Smooth muscle cell (in vitro differentiated cells): ENCODE results near the gene TEX2. TPM values are rescaled to one million over a fixed set of nuclear protein-coding genes. Genes with fewer than 3 reads are reported as not detected.
"Not testable (repeated sequence)": the region's sequence is repeated elsewhere in the genome, so short reads cannot be mapped to it uniquely, and the experiment has no call there.

Source experiments
- DNase-seq: peaks from one replicate; lab custom pipeline; 2025; ENCODE audit not compliant: unreplicated experiment; lab: John Stamatoyannopoulos, UW
- H2AFZ ChIP-seq: fragments of 200-600 bp; sonication (generic); 2 replicates; pipeline ENCODE4 v1.6.0; 2016; ENCODE audit warnings: antibody characterized with exemption, low read depth, mild to moderate bottlenecking
- H3F3A ChIP-seq: fragments of 200-600 bp; sonication (generic); 2 replicates; pipeline ENCODE4 v1.6.0; 2017; ENCODE audit warnings: antibody characterized with exemption, low read depth
- H3K27ac ChIP-seq: fragments of 200-600 bp; sonication (generic); 2 replicates; pipeline ENCODE4 v1.5.1; 2016; ENCODE audit warnings: low read depth, mild to moderate bottlenecking
- H3K27me3 ChIP-seq: fragments of 200-600 bp; sonication (generic); 2 replicates; pipeline ENCODE4 v1.6.1; 2016; ENCODE audit warnings: low read depth, mild to moderate bottlenecking
- H3K36me3 ChIP-seq: fragments of 200-600 bp; sonication (generic); 2 replicates; pipeline ENCODE4 v1.5.1; 2016; ENCODE audit warnings: low read depth
- H3K4me1 ChIP-seq: fragments of 200-600 bp; sonication (generic); 2 replicates; pipeline ENCODE4 v1.5.1; 2016; ENCODE audit warnings: low read depth
- H3K4me2 ChIP-seq: fragments of 200-600 bp; sonication (generic); 2 replicates; pipeline ENCODE4 v1.6.0; 2016; ENCODE audit warnings: mild to moderate bottlenecking
- H3K4me3 ChIP-seq: fragments of 200-600 bp; sonication (generic); 2 replicates; pipeline ENCODE4 v1.5.1; 2016; ENCODE audit warnings: mild to moderate bottlenecking
- H3K79me2 ChIP-seq: fragments of 200-600 bp; sonication (generic); 2 replicates; pipeline ENCODE4 v1.6.0; 2016; ENCODE audit warnings: low read depth, mild to moderate bottlenecking
- H3K9ac ChIP-seq: fragments of 200-600 bp; sonication (generic); 2 replicates; pipeline ENCODE4 v1.6.0; 2016; ENCODE audit warnings: low read depth
- H3K9me3 ChIP-seq: fragments of 200-600 bp; sonication (generic); replicated peaks from 2 replicates; pipeline ENCODE4 v1.5.1; 2016; ENCODE audit warnings: low read depth
- H4K20me1 ChIP-seq: fragments of 200-600 bp; sonication (generic); 2 replicates; pipeline ENCODE4 v1.6.0; 2016; ENCODE audit warnings: low read depth
- WGBS: methylation state at CpG from one replicate; pipeline ENCODE4 v1.1.7; 2016; ENCODE audit warnings: low lambda C conversion rate; 5-methylcytosine and 5-hydroxymethylcytosine counted together
- polyA plus RNA-seq: library from polyadenylated mRNA; unstranded; fragments of >200 nt; fragmentation: Nextera tagmentation; extraction: Ambion mirVana; gene quantifications from 2 replicates; pipeline ENCODE4 v1.2.1, GENCODE V29; 2016
- total RNA-seq: library from RNA; depleted of rRNA; stranded (reverse); fragments of >200 nt; gene quantifications from 2 replicates; pipeline ENCODE4 v1.2.3, GENCODE V29; 2014
- TF ChIP-seq, protein P1 (sequence below): fragments of 200-600 bp; sonication (generic); IDR thresholded peaks from 2 replicates; pipeline ENCODE4 v1.5.1; 2017; ENCODE audit warnings: borderline replicate concordance, mild to moderate bottlenecking, antibody characterized with exemption; ENCODE audit not compliant: insufficient read depth, poor library complexity, severe bottlenecking

Gene TEX2
- total and polyA plus RNA-seq, 2 experiments from 2014 or later = 8.6 to 26.2 TPM

DNA sequence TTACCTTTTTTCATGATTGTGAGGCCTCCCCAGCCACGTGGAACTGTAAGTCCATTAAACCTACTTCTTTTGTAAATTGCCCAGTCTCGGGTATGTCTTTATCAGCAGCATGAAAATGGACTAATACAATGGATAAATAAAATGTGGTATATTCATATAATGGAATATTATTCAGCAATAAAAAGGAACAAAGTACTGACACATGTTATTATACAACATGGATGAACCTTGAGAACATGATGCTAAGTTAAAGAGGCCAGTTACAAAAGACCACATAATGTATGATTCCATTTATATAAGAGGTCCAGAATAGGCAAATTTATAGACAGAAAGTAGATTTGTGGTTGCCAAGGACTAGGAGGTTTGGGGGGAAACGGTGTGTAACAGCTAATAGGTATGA lies 138.5 kb downstream of the TEX2 start:
- no peaks in the 10 kb centered on the region for H3K27me3 ChIP-seq
- H4K20me1 ChIP-seq = peaks cover 57% of the 10 kb centered on the region
- no peak overlapping the region for H2AFZ ChIP-seq
- WGBS = 93% methylated on average over 3 of the region's 3 CpGs
- H3K4me3 ChIP-seq = no peak overlapping the region
- peaks cover 6% of the 10 kb centered on the region for H3K4me1 ChIP-seq
- no peak for DNase-seq
- H3K79me2 ChIP-seq = peaks cover 74% of the 10 kb centered on the region
- no peak overlapping the region for H3K4me2 ChIP-seq
- no peaks in the 10 kb centered on the region for H3K9me3 ChIP-seq
- H3K27ac ChIP-seq = no peak overlapping the region
- TF ChIP-seq, protein P1, sequence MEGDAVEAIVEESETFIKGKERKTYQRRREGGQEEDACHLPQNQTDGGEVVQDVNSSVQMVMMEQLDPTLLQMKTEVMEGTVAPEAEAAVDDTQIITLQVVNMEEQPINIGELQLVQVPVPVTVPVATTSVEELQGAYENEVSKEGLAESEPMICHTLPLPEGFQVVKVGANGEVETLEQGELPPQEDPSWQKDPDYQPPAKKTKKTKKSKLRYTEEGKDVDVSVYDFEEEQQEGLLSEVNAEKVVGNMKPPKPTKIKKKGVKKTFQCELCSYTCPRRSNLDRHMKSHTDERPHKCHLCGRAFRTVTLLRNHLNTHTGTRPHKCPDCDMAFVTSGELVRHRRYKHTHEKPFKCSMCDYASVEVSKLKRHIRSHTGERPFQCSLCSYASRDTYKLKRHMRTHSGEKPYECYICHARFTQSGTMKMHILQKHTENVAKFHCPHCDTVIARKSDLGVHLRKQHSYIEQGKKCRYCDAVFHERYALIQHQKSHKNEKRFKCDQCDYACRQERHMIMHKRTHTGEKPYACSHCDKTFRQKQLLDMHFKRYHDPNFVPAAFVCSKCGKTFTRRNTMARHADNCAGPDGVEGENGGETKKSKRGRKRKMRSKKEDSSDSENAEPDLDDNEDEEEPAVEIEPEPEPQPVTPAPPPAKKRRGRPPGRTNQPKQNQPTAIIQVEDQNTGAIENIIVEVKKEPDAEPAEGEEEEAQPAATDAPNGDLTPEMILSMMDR = no peak
- H3K9ac ChIP-seq = no peak overlapping the region
- no peaks in the 10 kb centered on the region for H3K36me3 ChIP-seq
- H3F3A ChIP-seq = no peaks in the 10 kb centered on the region

DNA sequence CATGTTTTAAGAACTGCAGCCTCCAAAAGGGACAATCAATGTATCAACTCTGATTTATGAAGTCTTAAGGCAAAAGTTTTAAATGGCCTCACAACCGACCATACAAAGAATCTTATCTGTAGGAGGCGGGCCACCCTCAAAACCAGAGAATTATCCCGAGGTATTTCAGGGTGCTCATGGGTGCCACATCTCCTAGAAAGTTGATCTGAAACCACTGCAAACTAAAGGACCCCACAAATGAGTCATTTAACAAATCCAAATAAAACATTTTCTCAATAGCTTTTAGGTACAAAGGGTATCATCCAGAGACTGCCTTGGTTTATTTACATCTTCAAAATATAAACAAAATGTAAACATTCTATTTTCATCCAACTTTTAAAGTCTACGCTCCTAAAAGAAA lies 139.9 kb downstream of the TEX2 start:
- no peak overlapping the region for H3K27ac ChIP-seq
- H3K79me2 ChIP-seq = peaks cover 65% of the 10 kb centered on the region
- no peaks in the 10 kb centered on the region for H3K4me1 ChIP-seq
- no peaks in the 10 kb centered on the region for H3K36me3 ChIP-seq
- WGBS = 59% methylated on average over 4 of the region's 4 CpGs
- H3K9me3 ChIP-seq = no peaks in the 10 kb centered on the region
- H3K9ac ChIP-seq = no peak overlapping the region
- peaks cover 57% of the 10 kb centered on the region for H4K20me1 ChIP-seq
- H3K4me3 ChIP-seq = no peak overlapping the region
- no peak for DNase-seq
- no peaks in the 10 kb centered on the region for H3F3A ChIP-seq
- TF ChIP-seq, protein P1 = no peak
- no peak overlapping the region for H2AFZ ChIP-seq
- no peaks in the 10 kb centered on the region for H3K27me3 ChIP-seq
- no peak overlapping the region for H3K4me2 ChIP-seq

DNA sequence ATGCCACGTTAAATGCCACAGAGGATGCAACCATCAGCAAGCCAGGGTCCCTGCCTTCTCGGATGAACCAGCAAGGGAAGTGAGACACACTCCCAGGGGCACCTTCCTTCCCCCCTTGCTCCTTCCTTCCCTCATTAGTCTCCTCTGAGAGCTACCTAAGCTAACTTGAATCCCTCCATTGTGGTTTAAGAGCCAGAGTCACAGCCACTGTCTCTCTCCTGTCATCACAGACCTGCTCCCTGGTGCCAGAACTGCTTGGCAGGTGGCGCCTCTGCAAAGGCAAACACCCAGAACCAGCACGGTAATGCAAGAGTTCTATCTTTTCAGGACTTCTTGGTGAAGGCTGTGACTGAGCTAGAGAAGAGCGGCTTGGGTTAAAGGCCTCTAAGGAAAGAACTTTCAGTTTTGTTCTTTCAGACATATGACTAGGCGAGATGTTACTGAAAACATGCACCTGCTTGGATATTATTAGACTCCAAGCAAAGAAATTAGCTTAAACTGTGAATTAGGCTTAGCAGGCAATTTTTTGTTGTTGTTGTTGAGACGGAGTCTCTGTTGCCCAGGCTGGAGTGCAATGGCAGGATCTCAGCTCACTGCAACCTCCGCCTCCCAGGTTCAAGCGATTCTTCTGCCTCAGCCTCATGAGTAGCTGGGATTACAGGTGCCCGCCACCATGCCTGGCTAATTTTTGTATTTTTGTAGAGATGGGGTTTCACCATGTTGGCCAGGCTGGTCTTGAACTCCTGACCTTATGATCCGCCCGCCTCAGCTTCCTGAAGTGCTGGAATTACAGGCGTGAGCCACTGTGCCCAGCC lies 141.9 kb downstream of the TEX2 start:
- H3K27me3 ChIP-seq, H3K36me3 ChIP-seq, H3K9ac ChIP-seq, H2AFZ ChIP-seq, H3K4me3 ChIP-seq, H3K27ac ChIP-seq, DNase-seq, H3K4me1 ChIP-seq, H3K9me3 ChIP-seq, H3F3A ChIP-seq, H3K4me2 ChIP-seq: not testable (repeated sequence)
- peaks cover 48% of the 10 kb centered on the region for H3K79me2 ChIP-seq
- H4K20me1 ChIP-seq = peaks cover 60% of the 10 kb centered on the region
- 94% methylated on average over 13 of the region's 13 CpGs for WGBS

DNA sequence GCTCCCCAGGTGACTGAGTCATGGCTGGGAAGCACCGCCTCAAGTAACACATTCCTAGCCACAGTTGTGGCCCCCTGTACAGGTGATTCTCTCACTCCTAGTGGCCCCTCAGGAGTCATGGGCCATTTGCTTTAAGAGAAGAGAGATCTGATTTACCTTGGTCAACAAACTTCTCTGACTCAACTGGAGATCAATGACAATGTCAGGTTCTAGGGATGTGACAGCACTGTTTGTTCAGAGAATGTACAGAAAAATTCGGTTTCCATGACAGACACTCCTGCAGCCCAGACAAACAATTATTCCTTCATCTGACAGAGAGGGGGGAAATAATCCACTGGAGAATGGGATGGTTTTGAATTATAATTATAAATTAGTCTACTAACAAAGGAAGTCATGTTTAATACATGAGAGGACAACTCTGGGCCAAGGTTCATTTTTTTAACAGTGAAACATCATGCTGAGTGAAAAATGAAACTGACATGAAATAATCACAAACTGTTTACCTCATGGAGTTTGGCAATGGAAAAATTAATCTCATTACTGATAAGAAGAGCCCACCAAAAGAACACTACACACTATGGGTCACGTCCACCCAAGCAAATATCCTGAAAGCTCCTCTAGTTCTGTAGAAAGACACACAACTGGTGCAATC lies 142.8 kb downstream of the TEX2 start:
- Histone ChIP-seq H3K9ac (no peak overlapping the region), H3K79me2 (peaks cover 39% of the 10 kb centered on the region), H3K4me3 (no peak overlapping the region), H3K4me2 (no peak overlapping the region), H3K27me3 (no peaks in the 10 kb centered on the region), H3K9me3 (no peaks in the 10 kb centered on the region), H2AFZ (no peak overlapping the region), H3K27ac (no peak overlapping the region), H3F3A (no peaks in the 10 kb centered on the region), H3K36me3 (no peaks in the 10 kb centered on the region), H4K20me1 (peaks cover 60% of the 10 kb centered on the region), H3K4me1 (no peaks in the 10 kb centered on the region)
- WGBS = 94% methylated on average over 3 of the region's 3 CpGs
- TF ChIP-seq, protein P1 = no peak
- no peak for DNase-seq
